BLaER1 (cell line): Measurements from ENCODE around the gene KBTBD7.

ENCODE experiments used
- H3K27ac ChIP-seq: shearing (Covaris generic); formaldehyde crosslinking; 2 replicates; pipeline ENCODE4 v1.8.1; 2022
- H3K27me3 ChIP-seq: shearing (Covaris generic); formaldehyde crosslinking; 2 replicates; pipeline ENCODE4 v1.8.1; 2022
- H3K36me3 ChIP-seq: shearing (Covaris generic); formaldehyde crosslinking; 2 replicates; pipeline ENCODE4 v1.8.1; 2022
- H3K4me1 ChIP-seq: shearing (Covaris generic); formaldehyde crosslinking; 2 replicates; pipeline ENCODE4 v1.8.1; 2022
- H3K4me2 ChIP-seq: shearing (Covaris generic); formaldehyde crosslinking; 2 replicates; pipeline ENCODE4 v1.8.1; 2022
- H3K4me3 ChIP-seq: shearing (Covaris generic); formaldehyde crosslinking; 2 replicates; pipeline ENCODE4 v1.8.1; 2022
- H3K9ac ChIP-seq: shearing (Covaris generic); formaldehyde crosslinking; 2 replicates; pipeline ENCODE4 v1.8.1; 2022
- H3K9me3 ChIP-seq: shearing (Covaris generic); formaldehyde crosslinking; 2 replicates; pipeline ENCODE4 v1.8.1; 2022
- H4K20me1 ChIP-seq: shearing (Covaris generic); formaldehyde crosslinking; 2 replicates; pipeline ENCODE4 v1.8.1; 2022
- Cebpa-rat ChIP-seq: shearing (Covaris generic); IDR thresholded peaks from 2 replicates; pipeline ENCODE4 v1.8.1; 2022

Gene KBTBD7

DNA sequence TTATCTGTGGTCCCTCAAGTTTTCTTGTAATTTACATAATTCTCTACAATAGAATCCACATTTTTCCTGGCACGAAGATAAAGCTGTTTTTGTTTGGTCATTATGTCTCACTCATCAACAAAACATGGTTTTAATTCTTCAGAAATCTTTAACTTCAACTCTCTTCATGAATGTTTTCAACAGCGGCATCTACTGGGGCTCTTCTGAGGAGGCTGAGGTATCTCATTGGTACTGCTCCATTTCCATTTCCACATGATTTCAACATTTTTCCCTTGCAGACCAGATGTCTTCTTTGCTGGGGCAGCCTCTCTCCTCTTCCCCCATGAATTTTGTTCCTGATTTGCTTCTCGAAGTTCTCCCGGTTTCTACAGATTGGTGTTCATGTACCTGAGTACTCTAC is 5.8 kb upstream of the KBTBD7 start:
- Histone ChIP-seq H3K4me1 (peaks cover 27% of the 10 kb centered on the region), H4K20me1 (no peaks in the 10 kb centered on the region), H3K36me3 (no peaks in the 10 kb centered on the region), H3K4me2 (peak overlapping the region; percentile 49), H3K4me3 (no peak overlapping the region), H3K9ac (no peak overlapping the region), H3K9me3 (peaks cover 5% of the 10 kb centered on the region; the same call in 1 of the 2 replicates), H3K27ac (peak overlapping the region; percentile 73), H3K27me3 (no peaks in the 10 kb centered on the region)
- no peak for TF ChIP-seq Cebpa-rat

DNA sequence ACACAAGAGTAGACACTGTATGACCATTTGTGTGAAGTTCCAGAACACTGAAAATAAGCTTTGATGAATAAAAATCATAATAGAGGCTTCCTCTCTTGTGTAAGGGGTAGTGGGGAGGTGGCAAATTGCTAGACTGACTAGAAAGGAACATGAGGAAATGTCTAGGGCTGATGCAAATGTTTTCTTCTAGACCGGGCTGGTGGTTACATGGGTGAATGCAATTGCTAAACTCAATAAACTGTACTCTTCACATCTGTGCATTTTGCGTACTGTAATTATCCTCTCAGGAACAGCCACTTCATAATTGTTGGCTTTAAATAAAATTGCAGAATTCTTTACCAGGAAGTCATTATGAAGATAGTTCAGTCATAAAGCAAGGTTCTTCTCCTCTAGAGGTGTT is 5.2 kb upstream of the KBTBD7 start:
- Histone ChIP-seq H3K4me1 (peaks cover 27% of the 10 kb centered on the region), H3K27me3 (no peaks in the 10 kb centered on the region), H3K27ac (peak overlapping the region; percentile 73), H3K9me3 (peaks cover 5% of the 10 kb centered on the region; the same call in 1 of the 2 replicates), H3K36me3 (no peaks in the 10 kb centered on the region), H4K20me1 (no peaks in the 10 kb centered on the region), H3K4me3 (no peak overlapping the region), H3K9ac (0 out of 2 replicates have a peak overlapping the region, but pooled peaks have one; percentile 36), H3K4me2 (peak overlapping the region; percentile 49)
- no peak for TF ChIP-seq Cebpa-rat

DNA sequence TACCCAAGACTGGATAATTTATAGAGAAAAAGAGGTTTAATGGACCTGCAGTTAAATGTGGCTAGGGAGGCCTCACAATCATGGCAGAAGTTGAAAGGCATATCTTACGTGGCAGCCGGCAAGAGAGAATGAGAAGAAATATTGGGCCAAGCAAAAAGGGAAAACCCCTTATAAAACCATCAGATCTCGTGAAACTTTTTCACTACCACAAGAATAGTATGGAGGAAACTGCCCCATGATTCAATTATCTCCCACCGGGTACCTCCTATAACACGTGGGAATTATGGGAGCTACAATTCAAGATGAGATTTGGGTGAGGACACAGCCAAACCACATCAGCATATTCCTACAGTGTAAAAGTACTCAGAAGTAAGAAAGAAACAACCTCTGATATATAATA is 4.7 kb upstream of the KBTBD7 start:
- no peaks in the 10 kb centered on the region for H3K36me3 ChIP-seq
- peaks cover 28% of the 10 kb centered on the region for H3K4me1 ChIP-seq
- H3K27me3 ChIP-seq = no peaks in the 10 kb centered on the region
- H3K4me2 ChIP-seq = peak overlapping the region; percentile 49
- H3K27ac ChIP-seq = peak overlapping the region; percentile 73
- TF ChIP-seq Cebpa-rat = no peak
- H3K9ac ChIP-seq = 0 out of 2 replicates have a peak overlapping the region, but pooled peaks have one; percentile 36
- H3K9me3 ChIP-seq = peaks cover 5% of the 10 kb centered on the region; the same call in 1 of the 2 replicates
- no peaks in the 10 kb centered on the region for H4K20me1 ChIP-seq
- no peak overlapping the region for H3K4me3 ChIP-seq

DNA sequence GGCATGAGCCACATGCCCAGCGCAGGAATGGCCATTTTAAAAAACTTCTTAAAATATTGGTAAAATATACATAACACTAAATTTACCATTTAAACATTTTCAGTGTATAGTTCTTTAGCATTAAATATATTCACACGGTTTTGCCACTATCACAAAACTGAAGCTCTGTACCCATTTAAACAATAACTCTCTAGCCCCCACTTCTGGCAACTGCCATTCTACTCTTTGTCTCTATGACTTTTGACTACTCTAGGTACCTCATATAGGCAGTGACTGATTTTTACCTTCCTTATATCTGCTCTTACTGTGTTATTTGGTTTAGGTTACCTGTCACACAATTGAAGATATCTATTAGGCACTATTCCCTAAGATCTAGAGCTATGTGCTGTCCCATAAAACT is 2.3 kb upstream of the KBTBD7 start:
- H3K4me2 ChIP-seq = no peak overlapping the region
- no peaks in the 10 kb centered on the region for H3K27me3 ChIP-seq
- H3K4me1 ChIP-seq = peaks cover 36% of the 10 kb centered on the region
- H3K9ac ChIP-seq = no peak overlapping the region
- no peaks in the 10 kb centered on the region for H4K20me1 ChIP-seq
- no peak for TF ChIP-seq Cebpa-rat
- peaks cover 10% of the 10 kb centered on the region for H3K36me3 ChIP-seq
- H3K9me3 ChIP-seq = peaks cover 18% of the 10 kb centered on the region
- no peak overlapping the region for H3K4me3 ChIP-seq
- no peak overlapping the region for H3K27ac ChIP-seq

DNA sequence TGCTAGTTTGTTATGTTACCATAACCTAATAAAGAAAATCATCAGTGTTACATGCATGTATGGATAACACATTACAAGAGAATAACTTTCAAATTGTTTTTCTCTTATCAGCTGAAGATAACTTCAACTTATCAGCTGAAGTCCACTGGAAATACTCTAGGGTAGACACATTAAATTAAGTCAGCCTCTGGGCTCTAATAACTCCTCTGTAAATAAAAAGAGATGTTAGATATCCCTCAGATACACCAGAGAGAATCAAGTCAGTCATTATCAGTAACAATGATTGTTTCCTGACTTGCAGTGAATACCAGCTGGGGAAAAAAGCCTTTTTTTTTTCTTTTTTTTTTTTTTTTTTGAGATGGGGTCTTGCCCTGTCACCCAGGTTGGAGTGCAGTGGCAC is 1.6 kb upstream of the KBTBD7 start:
- H3K36me3 ChIP-seq = peaks cover 10% of the 10 kb centered on the region
- H3K9me3 ChIP-seq = peaks cover 13% of the 10 kb centered on the region
- no peak overlapping the region for H3K9ac ChIP-seq
- H3K4me1 ChIP-seq = peaks cover 36% of the 10 kb centered on the region
- H3K4me2 ChIP-seq = no peak overlapping the region
- H3K4me3 ChIP-seq = no peak overlapping the region
- TF ChIP-seq Cebpa-rat = no peak
- no peaks in the 10 kb centered on the region for H3K27me3 ChIP-seq
- no peaks in the 10 kb centered on the region for H4K20me1 ChIP-seq
- H3K27ac ChIP-seq = no peak overlapping the region

DNA sequence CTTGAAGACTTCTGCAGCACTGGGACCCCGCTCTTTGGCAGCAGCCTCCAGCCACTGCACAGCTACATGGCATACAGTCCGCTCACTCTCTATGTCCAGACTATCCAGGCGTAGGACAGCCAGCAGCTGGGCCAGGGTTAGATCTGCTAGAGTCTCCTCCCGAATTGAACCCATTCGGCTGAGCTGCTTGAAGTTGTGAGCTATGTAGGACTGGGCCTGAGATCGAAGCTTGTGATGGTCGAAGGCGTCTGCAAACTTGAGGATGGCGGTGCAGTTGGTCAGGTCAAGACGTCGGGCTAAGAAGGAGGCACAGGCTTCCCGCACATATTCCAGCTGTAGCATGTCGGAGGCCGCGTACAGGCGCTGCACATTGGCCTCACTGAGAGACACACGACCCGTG is 900 bp downstream of the KBTBD7 start:
- no peak overlapping the region for H3K27ac ChIP-seq
- H4K20me1 ChIP-seq = no peaks in the 10 kb centered on the region
- TF ChIP-seq Cebpa-rat = no peak
- peaks cover 16% of the 10 kb centered on the region for H3K4me1 ChIP-seq
- H3K4me3 ChIP-seq = peak overlapping the region; percentile 80
- peaks cover 10% of the 10 kb centered on the region for H3K36me3 ChIP-seq
- H3K27me3 ChIP-seq = no peaks in the 10 kb centered on the region
- H3K9ac ChIP-seq = no peak overlapping the region
- H3K4me2 ChIP-seq = peak overlapping the region; percentile 88
- peaks cover 13% of the 10 kb centered on the region for H3K9me3 ChIP-seq

DNA sequence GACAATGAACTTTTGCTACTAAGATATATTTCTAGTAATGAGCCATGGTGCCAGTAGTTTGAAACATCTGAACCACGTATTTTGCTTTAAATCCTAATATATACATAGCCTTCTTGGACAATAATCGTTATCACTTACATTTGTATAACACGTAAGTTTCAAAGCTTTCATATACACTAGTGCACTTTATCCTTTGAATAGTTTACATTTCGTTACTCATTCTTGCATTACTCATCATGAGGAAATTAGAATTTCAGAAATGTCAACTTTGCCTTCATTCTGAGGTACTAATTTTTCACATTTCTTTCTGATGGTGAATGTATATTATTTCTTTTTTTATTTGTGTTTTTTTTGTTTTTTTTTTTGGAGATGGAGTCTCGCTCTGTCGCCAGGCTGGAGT is 5.8 kb downstream of the KBTBD7 start:
- Histone ChIP-seq H3K9me3 (peaks cover 13% of the 10 kb centered on the region), H3K27me3 (no peaks in the 10 kb centered on the region), H4K20me1 (no peaks in the 10 kb centered on the region), H3K27ac (no peak overlapping the region), H3K9ac (no peak overlapping the region), H3K36me3 (peaks cover 10% of the 10 kb centered on the region), H3K4me3 (no peak overlapping the region), H3K4me1 (peaks cover 3% of the 10 kb centered on the region), H3K4me2 (no peak overlapping the region)
- no peak for TF ChIP-seq Cebpa-rat

DNA sequence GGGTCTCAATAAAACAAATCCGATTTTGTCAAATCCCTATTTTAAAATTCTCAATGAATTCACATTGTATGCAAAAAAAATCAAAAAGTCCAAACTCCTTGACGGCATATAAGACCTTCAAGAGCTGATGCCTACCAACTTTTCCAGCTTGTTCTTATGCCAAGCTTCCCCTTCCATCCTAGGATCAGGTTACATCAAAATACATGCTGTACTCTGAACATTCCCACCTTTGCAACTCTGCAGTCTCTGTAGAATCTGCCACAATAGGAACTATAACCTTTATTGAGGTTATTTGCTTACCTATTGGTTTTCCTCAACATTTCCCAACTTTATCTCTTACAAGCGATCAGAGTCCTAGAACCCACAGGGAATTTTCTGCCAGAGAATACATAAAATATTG is 7.9 kb downstream of the KBTBD7 start:
- H3K9ac ChIP-seq = no peak overlapping the region
- no peak for TF ChIP-seq Cebpa-rat
- no peak overlapping the region for H3K4me2 ChIP-seq
- H3K4me3 ChIP-seq = no peak overlapping the region
- no peak overlapping the region for H3K27ac ChIP-seq
- H3K9me3 ChIP-seq = no peaks in the 10 kb centered on the region
- H3K4me1 ChIP-seq = no peaks in the 10 kb centered on the region
- no peaks in the 10 kb centered on the region for H3K36me3 ChIP-seq
- H4K20me1 ChIP-seq = no peaks in the 10 kb centered on the region
- no peaks in the 10 kb centered on the region for H3K27me3 ChIP-seq

DNA sequence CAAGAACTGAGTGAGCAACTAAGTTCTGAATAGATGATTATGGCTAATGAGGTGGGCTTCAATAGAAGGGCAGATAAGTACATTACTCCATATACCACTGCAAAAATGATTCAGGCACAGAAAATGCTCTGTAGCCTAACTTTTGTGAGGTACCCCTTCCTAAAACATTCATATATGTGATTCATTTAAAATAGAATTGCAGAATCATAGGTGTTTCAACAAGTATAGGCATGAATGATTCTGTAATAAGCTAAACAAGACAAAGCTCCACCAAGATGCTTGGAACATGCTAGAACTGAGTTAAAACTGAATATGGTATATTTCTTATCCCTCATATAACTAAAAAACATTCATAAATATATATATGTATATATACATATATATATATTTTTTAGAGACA is 12.1 kb downstream of the KBTBD7 start:
- H3K36me3 ChIP-seq = no peaks in the 10 kb centered on the region
- no peak overlapping the region for H3K27ac ChIP-seq
- no peak overlapping the region for H3K4me2 ChIP-seq
- peaks cover 13% of the 10 kb centered on the region for H3K9me3 ChIP-seq
- no peak overlapping the region for H3K9ac ChIP-seq
- H3K4me3 ChIP-seq = no peak overlapping the region
- H3K4me1 ChIP-seq = no peaks in the 10 kb centered on the region
- TF ChIP-seq Cebpa-rat = no peak
- H4K20me1 ChIP-seq = no peaks in the 10 kb centered on the region
- no peaks in the 10 kb centered on the region for H3K27me3 ChIP-seq

DNA sequence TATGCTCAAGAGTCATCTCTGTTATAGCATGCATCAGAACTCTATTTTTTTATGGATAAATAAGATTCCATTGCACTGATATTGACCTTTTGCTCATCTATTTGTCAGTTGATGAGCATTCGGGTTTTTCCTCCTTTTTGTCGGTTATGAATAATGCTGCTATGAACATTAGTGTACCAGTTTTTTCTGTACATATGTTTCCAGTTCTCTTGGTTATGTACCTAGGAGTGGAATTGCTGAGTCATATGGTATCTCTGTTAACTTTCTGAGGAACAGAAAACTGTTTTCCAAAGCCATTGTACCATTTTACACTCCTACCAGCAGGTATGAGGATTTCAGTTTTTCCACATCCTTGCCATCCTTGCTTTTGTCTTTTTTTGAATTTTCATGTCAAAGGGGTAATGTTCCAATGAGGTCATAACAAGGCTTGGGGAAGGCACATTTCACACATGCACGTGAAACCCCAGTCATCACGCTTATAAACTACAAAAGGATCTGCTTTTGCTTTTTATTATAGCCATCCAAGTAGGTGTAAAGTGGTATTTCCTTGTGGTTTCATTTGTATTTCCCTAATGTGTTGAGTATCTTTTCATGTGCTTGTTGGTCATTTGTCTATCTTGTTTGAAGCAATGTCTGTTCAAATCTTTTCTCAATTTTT is 14.6 kb downstream of the KBTBD7 start:
- no peak overlapping the region for H3K27ac ChIP-seq
- no peak for TF ChIP-seq Cebpa-rat
- no peaks in the 10 kb centered on the region for H3K27me3 ChIP-seq
- H3K9ac ChIP-seq = no peak overlapping the region
- peaks cover 38% of the 10 kb centered on the region for H3K9me3 ChIP-seq
- no peak overlapping the region for H3K4me2 ChIP-seq
- H3K4me3 ChIP-seq = no peak overlapping the region
- H3K36me3 ChIP-seq = peaks cover 2% of the 10 kb centered on the region; the same call in 1 of the 2 replicates
- no peaks in the 10 kb centered on the region for H4K20me1 ChIP-seq
- no peaks in the 10 kb centered on the region for H3K4me1 ChIP-seq

DNA sequence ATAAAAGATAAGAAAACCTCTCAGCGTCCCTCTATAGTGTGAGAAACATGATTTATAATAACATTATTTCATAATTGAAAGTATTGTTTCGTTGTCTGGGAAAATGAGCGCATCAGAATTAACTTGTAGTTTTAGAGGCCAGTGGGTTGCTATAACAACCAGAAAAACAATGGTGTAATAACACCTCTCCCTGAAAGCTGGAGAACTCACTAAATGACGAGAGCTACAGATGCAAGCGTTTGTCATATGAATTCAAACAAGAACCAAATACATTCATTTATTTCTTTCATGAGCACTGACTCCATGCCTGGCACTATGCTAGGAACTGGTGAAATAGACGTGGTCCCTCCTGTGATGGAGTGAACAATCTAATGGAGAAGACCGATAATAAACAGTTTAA is 16.3 kb downstream of the KBTBD7 start:
- Histone ChIP-seq H3K27ac (no peak overlapping the region), H3K9me3 (peaks cover 49% of the 10 kb centered on the region), H3K27me3 (no peaks in the 10 kb centered on the region), H3K4me2 (no peak overlapping the region), H3K36me3 (peaks cover 6% of the 10 kb centered on the region; the same call in 1 of the 2 replicates), H4K20me1 (no peaks in the 10 kb centered on the region), H3K9ac (no peak overlapping the region), H3K4me3 (no peak overlapping the region), H3K4me1 (no peaks in the 10 kb centered on the region)
- no peak for TF ChIP-seq Cebpa-rat
